ENCODE results near the gene ABCG8. TPM values are rescaled to one million over a fixed set of nuclear protein-coding genes. Genes with fewer than 3 reads are reported as not detected.

Gene ABCG8
- total and polyA plus RNA-seq, 9 of the 15 experiments (the other 6 are each of a cell fraction or from before 2014, with no cell fraction given): not detected

- TF ChIP-seq ZNF140 (CRISPR knock-in tag; IDR thresholded peaks at IDR 0.05) (no peak), ELF4 (CRISPR knock-in tag; IDR thresholded peaks at IDR 0.05) (no peak), ZNF668 (CRISPR knock-in tag; IDR thresholded peaks at IDR 0.05) (no peak), ZNF785 (CRISPR knock-in tag; IDR thresholded peaks at IDR 0.05) (no peak)
Measured at GRCh38 chr2:43874776-43875451, 36.1 kb downstream of the ABCG8 start (continued).

GRCh38 chr2:43877782-43878464 lies 39.2 kb downstream of the ABCG8 start:
- in situ Hi-C loops (cut with MboI): no loop called here
- peak; percentile 93 for ATAC-seq
- TF ChIP-seq GABPB1 (CRISPR knock-in tag; IDR thresholded peaks at IDR 0.05): peak; percentile 63; the same call in 1 of the 2 replicates
- no peak for TF ChIP-seq SRSF3 (IDR thresholded peaks at IDR 0.05; ENCODE audit: insufficient read depth, low read length)
- TF ChIP-seq DEAF1 (CRISPR knock-in tag; IDR thresholded peaks at IDR 0.05): peak; percentile 71
- no peak for TF ChIP-seq RFX7 (CRISPR knock-in tag; IDR thresholded peaks at IDR 0.05)
- TF ChIP-seq NR0B1 (IDR thresholded peaks at IDR 0.05; ENCODE audit: partially characterized antibody): no peak
- TF ChIP-seq FOXA3 (CRISPR knock-in tag; conservative IDR thresholded peaks at IDR 0.05 in 1 of 2, IDR thresholded peaks at IDR 0.05 in 1 of 2): no peak
- TF ChIP-seq RB1 (IDR thresholded peaks at IDR 0.05; ENCODE audit: low read depth): peak; percentile 39; the same call in 1 of the 2 replicates
- TF ChIP-seq POLR2H (tag; IDR thresholded peaks at IDR 0.05; ENCODE audit: low read depth): no peak
- peak; percentile 80; the same call in 1 of the 2 replicates for TF ChIP-seq STAG1 (CRISPR knock-in tag; IDR thresholded peaks at IDR 0.05; ENCODE audit: borderline replicate concordance)
- peak; percentile 22; the same call in 1 of the 2 replicates for TF ChIP-seq TFAP4 (CRISPR knock-in tag; IDR thresholded peaks at IDR 0.05; ENCODE audit: borderline replicate concordance)
- 0 out of 4 replicates have a peak, but pooled peaks of 1 of the 2 experiments have one; percentile 41 for TF ChIP-seq RCOR1 (IDR thresholded peaks at IDR 0.05; ENCODE audit: borderline replicate concordance in 1 of 2, low read depth in 2 of 2, low read length in 2 of 2)

More at GRCh38 chr2:43877782-43878464, 39.2 kb downstream of the ABCG8 start:
- no TSS peak for BruUV-seq (replicated peaks)
- Histone ChIP-seq H3K9ac (ENCODE audit: insufficient read depth in 1 of 2, low read depth in 2 of 2, low read length in 2 of 2) (no peak overlapping the region), H3K4me2 (ENCODE audit: insufficient read depth, low read length) (no peak overlapping the region; the same call in 1 of the 2 replicates), H3K36me3 (ENCODE audit: control insufficient read depth, insufficient read depth, low read length) (no peaks in the 10 kb centered on the region), H3K9me3 (replicated peaks; ENCODE audit: control insufficient read depth, insufficient read depth, low read depth, low read length) (no peaks in the 10 kb centered on the region), H4K20me1 (replicated peaks; ENCODE audit: control insufficient read depth, insufficient read depth, low read length) (peaks cover 4% of the 10 kb centered on the region; the same call in 1 of the 2 replicates), H3K27ac (ENCODE audit: extremely low read depth, low read depth, low read length) (no peak overlapping the region), H3K79me2 (ENCODE audit: control insufficient read depth, insufficient read depth, low read length) (no peaks in the 10 kb centered on the region), H3K9me1 (ENCODE audit: control insufficient read depth, insufficient read depth, low read length) (no peaks in the 10 kb centered on the region), H2AFZ (ENCODE audit: low read depth, low read length) (no peak overlapping the region), H3K4me3 (no peak overlapping the region), H3K27me3 (ENCODE audit: control insufficient read depth in 2 of 2, insufficient read depth in 2 of 2, low read length in 2 of 2) (peaks cover 18 to 41% of the 10 kb centered on the region in 2 experiments; a peak in 4 of 5 replicates), H3K4me1 (replicated peaks in 1 of 2; ENCODE audit: control insufficient read depth in 2 of 2, insufficient read depth in 2 of 2, low read length in 2 of 2) (no peaks in the 10 kb centered on the region)
- DNase-seq (ENCODE audit: extremely low read depth in 1 of 4, low spot score in 3 of 4): peak; percentile 73 to 81 (median 78)
- ChIA-PET CTCF (ENCODE audit: low intra/inter-chr PET ratio) (interaction anchor here (0.6 to 1.0 kb wide), 2 partner anchors 269 to 413 kb away, joined by 4 read pairs; no protein-coding TSS in a partner anchor), POLR2A (interaction anchor here (0.6 to 1.0 kb wide), 4 partner anchors 12 to 55 kb away, joined by 3 to 4 read pairs (median 3); no protein-coding TSS in a partner anchor)
- intact Hi-C loops (cut with micrococcal nuclease): loop anchor here (2.0 to 10.0 kb wide), 5 partner anchors 76 to 1079 kb away; no protein-coding TSS in a partner anchor
- FAIRE-seq: peak; percentile 94
- 25% methylated on average over 16 of the region's 16 CpGs for WGBS (ENCODE audit: insufficient coverage, low coverage, missing lambda C conversion rate)

Data from K562 (cell line).